ENCODE results near the gene SURF1. TPM values are rescaled to one million over a fixed set of nuclear protein-coding genes. Genes with fewer than 3 reads are reported as not detected.
"Not testable (repeated sequence)": the region's sequence is repeated elsewhere in the genome, so short reads cannot be mapped to it uniquely, and the experiment has no call there.

The SURF1 gene
- total RNA-seq, 4 donors from 2014 or later = 14.2 to 66.1 (median 50.2) TPM

GRCh38 chr9:133397895-133398294 lies 41.6 kb upstream of the SURF1 start:
- no peak for DNase-seq
- TF ChIP-seq EP300 (IDR thresholded peaks at IDR 0.05; ENCODE audit: low read depth) (no peak), POLR2AphosphoS5 (IDR thresholded peaks at IDR 0.05) (no peak), POLR2A (IDR thresholded peaks at IDR 0.05) (no peak), CTCF (IDR thresholded peaks at IDR 0.05) (no peak)

GRCh38 chr9:133397370-133397769 lies 41.1 kb upstream of the SURF1 start:
- Histone ChIP-seq H3K36me3 (no peaks in the 10 kb centered on the region), H3K27me3 (peaks cover 36% of the 10 kb centered on the region), H3K4me3 (no peak overlapping the region), H3K9me3 (no peaks in the 10 kb centered on the region), H3K4me1 (no peaks in the 10 kb centered on the region), H3K27ac (no peak overlapping the region)
- no peak for DNase-seq
- TF ChIP-seq POLR2AphosphoS5 (IDR thresholded peaks at IDR 0.05) = no peak
- TF ChIP-seq CTCF (IDR thresholded peaks at IDR 0.05) = no peak
- TF ChIP-seq EP300 (IDR thresholded peaks at IDR 0.05; ENCODE audit: low read depth) = no peak
- TF ChIP-seq POLR2A (IDR thresholded peaks at IDR 0.05) = no peak
- intact Hi-C loops (cut with DNase I; ENCODE audit: low total_unique reads) (no loop called here), in situ Hi-C loops (cut with MboI; ENCODE audit: low pct_ligation_motif_present in 1 of 4, low pct_unique_long_range_greater_than_20kb in 1 of 4, low sequenced_read_pairs in 3 of 4) (no loop called here)
- 64 to 85% methylated on average over 4 to 6 of the region's 6 CpGs for WGBS, 2 donors (ENCODE audit: low coverage in 1 of 2)

More at GRCh38 chr9:133397895-133398294, 41.6 kb upstream of the SURF1 start:
- Histone ChIP-seq H3K4me3 (no peak overlapping the region), H3K27ac (no peak overlapping the region), H3K9me3 (no peaks in the 10 kb centered on the region), H3K27me3 (peaks cover 36% of the 10 kb centered on the region), H3K36me3 (no peaks in the 10 kb centered on the region), H3K4me1 (no peaks in the 10 kb centered on the region)
- intact Hi-C loops (cut with DNase I; ENCODE audit: low total_unique reads) = no loop called here
- in situ Hi-C loops (cut with MboI; ENCODE audit: low pct_ligation_motif_present in 1 of 4, low pct_unique_long_range_greater_than_20kb in 1 of 4, low sequenced_read_pairs in 3 of 4) = no loop called here
- 54% methylated on average over 9 of the region's 9 CpGs; no CpG with 5 or more reads in 1 of the 2 donors for WGBS, 2 donors (ENCODE audit: low coverage in 1 of 2)

GRCh38 chr9:133396952-133397351 lies 40.7 kb upstream of the SURF1 start:
- Histone ChIP-seq H3K27me3 (peaks cover 36% of the 10 kb centered on the region), H3K4me3 (no peak overlapping the region), H3K4me1 (no peaks in the 10 kb centered on the region), H3K27ac (no peak overlapping the region), H3K36me3 (no peaks in the 10 kb centered on the region), H3K9me3 (no peaks in the 10 kb centered on the region)
- intact Hi-C loops (cut with DNase I; ENCODE audit: low total_unique reads) = no loop called here
- 38% methylated on average over 14 of the region's 14 CpGs; no CpG with 5 or more reads in 1 of the 2 donors for WGBS, 2 donors (ENCODE audit: low coverage in 1 of 2)
- no peak for TF ChIP-seq POLR2A (IDR thresholded peaks at IDR 0.05)
- peak in 1 of 5 experiments; percentile 16 for TF ChIP-seq CTCF (IDR thresholded peaks at IDR 0.05)
- TF ChIP-seq EP300 (IDR thresholded peaks at IDR 0.05; ENCODE audit: low read depth) = no peak
- no peak for TF ChIP-seq POLR2AphosphoS5 (IDR thresholded peaks at IDR 0.05)
- no peak for DNase-seq
- in situ Hi-C loops (cut with MboI; ENCODE audit: low pct_ligation_motif_present in 1 of 4, low pct_unique_long_range_greater_than_20kb in 1 of 4, low sequenced_read_pairs in 3 of 4) = no loop called here

- in situ Hi-C loops (cut with MboI; ENCODE audit: low pct_ligation_motif_present in 1 of 4, low pct_unique_long_range_greater_than_20kb in 1 of 4, low sequenced_read_pairs in 3 of 4) (no loop called here), intact Hi-C loops (cut with DNase I; ENCODE audit: low total_unique reads) (no loop called here)
- Histone ChIP-seq H3K27ac (no peak overlapping the region), H3K4me1 (no peaks in the 10 kb centered on the region), H3K4me3 (no peak overlapping the region), H3K9me3 (no peaks in the 10 kb centered on the region), H3K36me3 (no peaks in the 10 kb centered on the region), H3K27me3 (peaks cover 42% of the 10 kb centered on the region)
- TF ChIP-seq EP300 (IDR thresholded peaks at IDR 0.05; ENCODE audit: low read depth) = no peak
- no peak for DNase-seq
- 14% methylated on average over 8 of the region's 8 CpGs; no CpG with 5 or more reads in 1 of the 2 donors for WGBS, 2 donors (ENCODE audit: low coverage in 1 of 2)
Measured at GRCh38 chr9:133394687-133395271, 38.5 kb upstream of the SURF1 start.

GRCh38 chr9:133393399-133393798 lies 37.1 kb upstream of the SURF1 start:
- in situ Hi-C loops (cut with MboI; ENCODE audit: low pct_ligation_motif_present in 1 of 4, low pct_unique_long_range_greater_than_20kb in 1 of 4, low sequenced_read_pairs in 3 of 4) = no loop called here
- Histone ChIP-seq H3K36me3 (no peaks in the 10 kb centered on the region), H3K27ac (no peak overlapping the region), H3K4me3 (no peak overlapping the region), H3K9me3 (no peaks in the 10 kb centered on the region), H3K4me1 (no peaks in the 10 kb centered on the region), H3K27me3 (peaks cover 42% of the 10 kb centered on the region)
- intact Hi-C loops (cut with DNase I; ENCODE audit: low total_unique reads) = no loop called here
- no peak for DNase-seq
- WGBS, 2 donors (ENCODE audit: low coverage in 1 of 2) = 87 to 94% methylated on average over 3 of the region's 3 CpGs
- TF ChIP-seq POLR2A (IDR thresholded peaks at IDR 0.05) (no peak), POLR2AphosphoS5 (IDR thresholded peaks at IDR 0.05) (no peak), EP300 (IDR thresholded peaks at IDR 0.05; ENCODE audit: low read depth) (no peak), CTCF (IDR thresholded peaks at IDR 0.05) (no peak)

GRCh38 chr9:133392308-133392707 lies 36.0 kb upstream of the SURF1 start:
- intact Hi-C loops (cut with DNase I; ENCODE audit: low total_unique reads); H3K4me3 ChIP-seq; H3K27ac ChIP-seq; DNase-seq; H3K9me3 ChIP-seq; H3K4me1 ChIP-seq; H3K36me3 ChIP-seq; in situ Hi-C loops (cut with MboI; ENCODE audit: low pct_ligation_motif_present in 1 of 4, low pct_unique_long_range_greater_than_20kb in 1 of 4, low sequenced_read_pairs in 3 of 4): not testable (repeated sequence)
- peaks cover 40% of the 10 kb centered on the region for H3K27me3 ChIP-seq
- 95 to 100% methylated on average over 3 of the region's 3 CpGs for WGBS, 2 donors (ENCODE audit: low coverage in 1 of 2)

GRCh38 chr9:133391449-133391848 lies 35.2 kb upstream of the SURF1 start:
- 45% methylated on average over 3 of the region's 4 CpGs; no CpG with 5 or more reads in 1 of the 2 donors for WGBS, 2 donors (ENCODE audit: low coverage in 1 of 2)

More at GRCh38 chr9:133391449-133391848, 35.2 kb upstream of the SURF1 start:
- DNase-seq; H3K9me3 ChIP-seq; H3K36me3 ChIP-seq; in situ Hi-C loops (cut with MboI; ENCODE audit: low pct_ligation_motif_present in 1 of 4, low pct_unique_long_range_greater_than_20kb in 1 of 4, low sequenced_read_pairs in 3 of 4); intact Hi-C loops (cut with DNase I; ENCODE audit: low total_unique reads); H3K27ac ChIP-seq; H3K4me3 ChIP-seq; H3K4me1 ChIP-seq: not testable (repeated sequence)
- peaks cover 32% of the 10 kb centered on the region for H3K27me3 ChIP-seq
